DMS153 (cell line): ENCODE measurements around the gene CIDEA.

Experiments
- DNase-seq: peaks from one replicate; lab custom pipeline; 2025; lab: John Stamatoyannopoulos, UW

CIDEA gene

DNA sequence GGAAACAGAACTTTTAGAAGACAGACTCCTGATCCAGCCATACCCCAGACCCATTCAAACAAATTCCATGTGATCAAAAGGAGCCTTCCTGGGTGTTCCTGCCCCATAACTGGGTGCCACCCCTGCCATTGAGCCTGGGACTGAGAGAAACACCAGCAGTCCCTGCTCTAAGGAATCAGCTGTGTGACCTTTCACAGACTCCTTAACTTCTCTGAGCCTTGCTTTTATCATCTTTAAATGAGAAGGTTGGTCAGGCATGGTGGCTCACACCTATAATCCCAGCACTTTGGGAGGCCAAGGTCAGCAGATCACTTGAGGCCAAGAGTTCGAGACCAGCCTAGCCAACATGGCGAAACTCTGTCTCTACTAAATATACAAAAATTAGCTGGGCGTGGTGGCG lies 20.6 kb downstream of the CIDEA start:
- DNase-seq = no peak

- no peak for DNase-seq
Measured at GRCh38 chr18:12276736-12277554, 22.8 kb downstream of the CIDEA start.

GRCh38 chr18:12278215-12278671 lies 24.1 kb downstream of the CIDEA start:
- no peak for DNase-seq

- DNase-seq = no peak
Measured at GRCh38 chr18:12278741-12279682, 24.9 kb downstream of the CIDEA start.

- DNase-seq = no peak
Measured at GRCh38 chr18:12279781-12280531, 25.8 kb downstream of the CIDEA start.

GRCh38 chr18:12281861-12282260 lies 27.7 kb downstream of the CIDEA start:
- no peak for DNase-seq

DNA sequence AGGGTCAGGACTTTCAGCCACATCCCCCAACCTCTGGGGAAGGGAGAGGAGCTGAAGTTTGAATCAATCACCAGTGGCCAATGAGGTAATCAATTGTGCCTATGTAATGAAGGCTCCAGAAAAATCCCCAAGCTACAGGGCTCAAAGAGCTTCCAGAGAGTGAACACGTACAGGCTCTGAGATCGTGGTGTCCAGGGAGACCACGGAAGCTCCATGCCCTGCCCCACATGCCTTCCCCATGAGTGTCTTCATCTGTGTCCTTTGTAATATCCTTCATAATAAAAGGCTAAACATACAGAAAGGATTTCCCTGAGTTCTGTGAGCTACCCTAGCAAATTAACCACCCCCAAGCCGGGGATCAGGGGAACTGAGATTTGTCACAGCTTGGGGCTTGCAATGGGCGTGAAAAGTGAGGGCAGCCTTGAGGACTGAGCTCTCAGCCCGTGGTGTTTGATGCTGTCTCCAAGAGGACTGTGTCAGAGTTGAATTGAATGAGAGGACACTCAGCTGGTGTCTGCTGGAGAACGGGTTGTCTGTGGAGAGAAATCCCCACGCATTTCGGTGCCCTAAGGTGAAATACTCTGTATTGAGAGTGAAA lies 28.4 kb downstream of the CIDEA start:
- DNase-seq = no peak

- DNase-seq = no peak
Measured at GRCh38 chr18:12283256-12283655, 29.1 kb downstream of the CIDEA start.

DNA sequence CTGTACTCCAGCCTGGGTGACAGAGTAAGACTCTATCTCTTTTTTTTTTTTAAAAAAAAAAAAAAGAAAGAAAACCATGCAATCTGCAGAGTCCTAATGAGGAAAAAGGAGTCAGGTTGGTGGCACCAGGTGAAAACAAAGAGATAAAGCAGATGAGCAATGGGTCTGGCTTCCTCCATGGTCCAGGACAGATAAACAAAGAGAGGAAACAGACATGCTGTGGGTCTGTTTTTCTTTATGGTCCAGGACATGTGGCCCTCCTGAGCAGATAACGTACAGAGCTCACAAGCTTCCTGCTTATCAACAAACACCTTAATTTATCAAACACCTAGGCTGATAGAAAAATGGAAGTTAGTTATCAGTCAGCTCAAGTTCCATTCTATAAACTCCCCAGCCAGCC lies 29.5 kb downstream of the CIDEA start:
- no peak for DNase-seq

- no peak for DNase-seq
Measured at GRCh38 chr18:12287131-12287681, 33.0 kb downstream of the CIDEA start.

DNA sequence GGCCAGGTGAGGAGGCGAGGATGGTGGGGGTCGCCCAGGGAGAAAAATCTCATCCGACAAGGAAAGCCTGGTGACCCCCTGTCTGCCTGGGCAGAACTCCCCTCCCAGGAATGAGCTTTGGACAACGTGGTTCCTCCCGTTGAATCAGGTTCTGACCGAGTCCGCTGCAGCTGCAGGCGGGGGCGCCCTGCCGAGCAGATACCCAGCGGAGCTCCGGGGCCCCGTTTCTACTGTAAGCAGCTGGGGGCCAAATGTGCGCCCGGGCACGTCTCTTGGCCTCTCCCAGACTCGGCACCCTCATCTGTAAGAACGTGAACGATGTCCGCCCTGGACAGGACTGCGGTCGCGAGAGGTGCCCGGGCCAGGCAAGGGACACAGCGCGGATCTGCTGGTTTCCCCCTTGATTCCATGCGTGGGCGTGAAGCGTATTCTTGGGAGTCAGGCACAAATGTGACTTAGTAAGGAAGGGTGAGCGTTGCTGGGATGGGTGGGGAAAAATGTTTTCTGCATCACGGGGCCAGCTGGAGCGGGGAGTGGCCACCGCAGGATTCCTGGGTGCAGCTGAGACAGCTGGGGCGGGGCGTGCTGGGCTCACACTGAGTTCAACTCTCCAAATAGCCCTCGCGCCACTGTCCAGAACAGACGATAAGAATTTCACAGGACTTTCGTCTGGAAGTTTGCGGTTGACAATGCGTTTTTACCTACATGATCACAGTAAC lies 33.7 kb downstream of the CIDEA start:
- no peak for DNase-seq

DNA sequence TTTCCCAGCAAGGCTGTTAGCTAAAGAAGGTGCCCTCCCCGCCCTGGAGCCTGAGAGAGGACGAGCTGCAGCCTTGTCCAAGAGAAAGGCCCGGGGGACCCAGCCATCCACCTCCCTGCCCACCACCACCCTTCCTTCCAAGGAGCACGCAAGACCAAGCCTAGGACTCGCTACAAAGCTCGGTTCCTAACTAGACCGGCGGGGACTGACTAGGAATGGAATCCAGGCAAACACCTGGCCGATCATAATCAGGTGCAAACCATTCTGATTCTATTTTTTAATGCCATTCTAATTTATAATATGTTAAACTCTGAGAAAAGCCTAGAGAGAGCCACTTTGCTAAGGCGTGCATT lies 34.2 kb downstream of the CIDEA start:
- DNase-seq = no peak

DNA sequence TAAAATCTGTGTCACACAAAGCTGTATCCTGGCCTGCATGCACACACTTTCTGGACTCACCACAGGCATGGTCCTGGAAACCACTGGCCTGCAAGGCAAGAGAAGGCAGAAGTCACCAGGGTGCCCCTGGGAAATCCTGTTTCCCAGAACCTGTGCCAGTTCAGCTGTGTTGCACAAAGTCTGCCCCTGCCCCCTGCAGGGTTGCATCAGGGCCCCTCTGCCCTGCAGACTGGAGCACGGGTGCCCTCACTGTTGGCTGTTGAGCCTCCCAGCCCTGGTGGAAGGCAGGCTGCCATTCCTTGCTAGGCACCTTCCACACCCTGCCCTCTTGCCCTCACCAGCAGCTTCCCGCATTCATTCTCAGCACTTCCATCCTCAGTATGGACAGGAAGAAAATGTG lies 35.9 kb downstream of the CIDEA start:
- no peak for DNase-seq

- DNase-seq = no peak
Measured at GRCh38 chr18:12291161-12291560, 37.0 kb downstream of the CIDEA start.

GRCh38 chr18:12291690-12292089 lies 37.5 kb downstream of the CIDEA start:
- no peak for DNase-seq

GRCh38 chr18:12293831-12294230 lies 39.7 kb downstream of the CIDEA start:
- DNase-seq = no peak

DNA sequence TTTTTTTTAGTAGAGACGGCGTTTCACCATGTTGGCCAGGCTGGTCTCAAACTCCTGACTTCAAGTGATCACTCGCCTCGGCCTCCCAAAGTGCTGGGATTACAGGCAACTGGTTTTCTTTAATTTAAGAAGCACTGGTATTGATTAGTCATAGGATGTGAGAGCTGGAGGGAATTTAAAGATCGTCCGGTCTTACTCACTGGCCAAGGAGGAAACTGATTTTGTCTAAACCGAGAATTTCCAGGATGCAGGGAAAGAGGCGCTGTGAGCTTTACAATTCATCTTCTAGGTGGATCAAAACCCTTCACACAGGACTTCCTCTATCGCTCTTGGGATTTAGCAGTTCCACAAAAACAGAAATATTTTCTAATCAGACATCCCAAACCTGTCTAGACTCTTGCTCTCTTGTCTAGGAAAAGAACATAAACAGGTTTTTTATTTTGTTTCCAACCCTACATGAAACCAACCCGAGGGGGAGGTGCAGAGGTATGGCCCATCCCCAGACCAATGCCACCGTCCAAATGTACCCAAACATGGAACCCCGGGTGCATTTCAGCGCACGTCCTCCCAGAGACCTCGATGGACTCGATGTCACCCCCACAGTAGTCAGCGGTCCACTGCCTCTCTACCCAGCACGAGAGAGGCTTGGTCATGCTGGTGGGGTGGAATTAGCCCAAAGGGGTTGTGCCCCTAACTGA lies 41.4 kb downstream of the CIDEA start:
- DNase-seq = no peak

DNA sequence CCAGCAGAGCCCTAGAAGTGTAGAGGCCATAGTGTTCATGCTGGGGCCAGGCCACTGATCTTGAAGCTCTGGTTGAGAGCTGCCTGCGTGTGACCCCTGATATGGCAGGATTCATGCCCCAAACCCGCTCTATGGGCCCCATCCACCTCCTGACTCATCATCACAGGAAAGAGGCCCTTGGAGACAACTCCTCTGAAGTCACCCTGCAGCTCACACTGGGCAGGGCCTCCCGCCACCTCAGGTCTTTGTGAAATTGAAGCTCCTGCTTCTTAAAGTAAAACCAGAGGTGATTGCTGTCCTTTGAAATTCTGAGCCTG lies 41.9 kb downstream of the CIDEA start:
- DNase-seq = no peak

GRCh38 chr18:12296457-12296856 lies 42.3 kb downstream of the CIDEA start:
- DNase-seq = no peak

DNA sequence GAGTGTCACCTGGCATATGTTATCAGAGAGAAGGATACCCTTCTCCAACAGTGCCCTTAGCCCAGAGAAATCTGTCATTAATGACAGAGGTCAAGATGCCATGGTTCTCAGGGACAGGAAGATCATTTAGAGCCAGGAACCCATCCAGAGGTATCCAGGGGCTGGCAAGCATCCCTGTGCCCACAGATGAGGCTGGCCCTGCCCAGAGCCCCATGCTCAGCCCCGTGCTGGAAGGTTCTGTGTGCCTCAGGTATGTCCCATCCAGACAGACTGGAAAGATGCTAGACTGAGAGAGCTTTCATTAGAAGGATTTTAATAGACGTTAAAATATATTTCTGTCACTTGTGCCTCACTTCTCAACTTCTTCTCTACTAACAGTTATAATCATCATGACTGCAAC lies 45.7 kb downstream of the CIDEA start:
- DNase-seq = no peak
